ENCODE measurements around the gene KCNS3. TPM values are rescaled to one million over a fixed set of nuclear protein-coding genes. Genes with fewer than 3 reads are reported as not detected.

The KCNS3 gene
- total RNA-seq, 1 experiment from 2014 or later: 28.8 TPM

DNA sequence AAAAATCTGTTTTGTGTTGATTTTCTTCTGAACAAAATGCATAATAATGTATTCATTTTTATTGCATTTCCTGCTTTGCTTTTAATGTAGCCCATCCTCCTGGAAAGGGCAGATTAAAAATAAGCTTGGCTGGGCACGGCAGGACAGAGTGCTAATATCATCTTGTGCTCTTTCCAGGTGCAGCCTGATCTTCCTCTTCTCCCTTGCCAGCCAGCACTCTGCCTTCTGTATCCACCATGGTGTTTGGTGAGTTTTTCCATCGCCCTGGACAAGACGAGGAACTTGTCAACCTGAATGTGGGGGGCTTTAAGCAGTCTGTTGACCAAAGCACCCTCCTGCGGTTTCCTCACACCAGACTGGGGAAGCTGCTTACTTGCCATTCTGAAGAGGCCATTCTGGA, 52.3 kb downstream of the KCNS3 start:
- intact Hi-C loops (cut with micrococcal nuclease; ENCODE audit: unreplicated experiment): no loop called here
- no peak overlapping the region for H3K27ac ChIP-seq
- H3K9me3 ChIP-seq (ENCODE audit: insufficient read depth, low read depth): no peaks in the 10 kb centered on the region
- H2AFZ ChIP-seq: no peak overlapping the region
- H3K9me2 ChIP-seq (ENCODE audit: insufficient read depth): no peaks in the 10 kb centered on the region
- H3K4me1 ChIP-seq (replicated peaks; ENCODE audit: insufficient read depth): peaks cover 2% of the 10 kb centered on the region; the same call in 1 of the 2 replicates
- H3F3A ChIP-seq (ENCODE audit: insufficient read depth, low read depth): no peaks in the 10 kb centered on the region
- ChIA-PET POLR2A (ENCODE audit: unreplicated experiment) (no interaction called here), CTCF (no interaction called here)
- no peak overlapping the region for H3K4me3 ChIP-seq
- H3K79me2 ChIP-seq (ENCODE audit: low read depth): no peaks in the 10 kb centered on the region
- H3K4me2 ChIP-seq: no peak overlapping the region
- H3K36me3 ChIP-seq (ENCODE audit: low read depth): no peaks in the 10 kb centered on the region
- TF ChIP-seq CTCF (conservative IDR thresholded peaks at IDR 0.05) (no peak), EZH2 (IDR thresholded peaks at IDR 0.05; ENCODE audit: low read depth) (no peak)
- no TSS peak for BruUV-seq (replicated peaks)
- no peak for DNase-seq
- no peaks in the 10 kb centered on the region for H3K27me3 ChIP-seq (ENCODE audit: insufficient read depth, low read depth)
- H4K20me1 ChIP-seq (ENCODE audit: insufficient read depth): no peaks in the 10 kb centered on the region

- no peak for TF ChIP-seq EZH2 (IDR thresholded peaks at IDR 0.05; ENCODE audit: low read depth)
- TF ChIP-seq CTCF (conservative IDR thresholded peaks at IDR 0.05): no peak
- no peak overlapping the region for H3K4me3 ChIP-seq
- no peak for DNase-seq
- no peaks in the 10 kb centered on the region for H3K36me3 ChIP-seq (ENCODE audit: low read depth)
- BruUV-seq (replicated peaks): no TSS peak
- H3F3A ChIP-seq (ENCODE audit: insufficient read depth, low read depth): no peaks in the 10 kb centered on the region
- H3K27ac ChIP-seq: no peak overlapping the region
- intact Hi-C loops (cut with micrococcal nuclease; ENCODE audit: unreplicated experiment): no loop called here
- no peaks in the 10 kb centered on the region for H3K9me2 ChIP-seq (ENCODE audit: insufficient read depth)
- ChIA-PET POLR2A (ENCODE audit: unreplicated experiment) (no interaction called here), CTCF (no interaction called here)
- no peak overlapping the region for H2AFZ ChIP-seq
- H3K79me2 ChIP-seq (ENCODE audit: low read depth): no peaks in the 10 kb centered on the region
- no peaks in the 10 kb centered on the region for H4K20me1 ChIP-seq (ENCODE audit: insufficient read depth)
- no peak overlapping the region for H3K4me2 ChIP-seq
- H3K27me3 ChIP-seq (ENCODE audit: insufficient read depth, low read depth): no peaks in the 10 kb centered on the region
- H3K9me3 ChIP-seq (ENCODE audit: insufficient read depth, low read depth): no peaks in the 10 kb centered on the region
- H3K4me1 ChIP-seq (replicated peaks; ENCODE audit: insufficient read depth): peaks cover 4% of the 10 kb centered on the region; the same call in 1 of the 2 replicates
These were observed 54.8 kb downstream of the KCNS3 start for GRCh38 chr2:17933256-17933655.

GRCh38 chr2:17934721-17935120, 56.3 kb downstream of the KCNS3 start:
- peak; percentile 12 to 53 for DNase-seq
- no peak overlapping the region for H3K4me2 ChIP-seq
- peaks cover 4% of the 10 kb centered on the region; the same call in 1 of the 2 replicates for H3K4me1 ChIP-seq (replicated peaks; ENCODE audit: insufficient read depth)
- no peaks in the 10 kb centered on the region for H3K79me2 ChIP-seq (ENCODE audit: low read depth)
- no peaks in the 10 kb centered on the region for H3K36me3 ChIP-seq (ENCODE audit: low read depth)
- H3K9me2 ChIP-seq (ENCODE audit: insufficient read depth): no peaks in the 10 kb centered on the region
- H3K27me3 ChIP-seq (ENCODE audit: insufficient read depth, low read depth): no peaks in the 10 kb centered on the region
- TF ChIP-seq EZH2 (IDR thresholded peaks at IDR 0.05; ENCODE audit: low read depth) (no peak), CTCF (conservative IDR thresholded peaks at IDR 0.05) (no peak)
- intact Hi-C loops (cut with micrococcal nuclease; ENCODE audit: unreplicated experiment): no loop called here
- H4K20me1 ChIP-seq (ENCODE audit: insufficient read depth): no peaks in the 10 kb centered on the region
- no peak overlapping the region for H3K4me3 ChIP-seq
- ChIA-PET CTCF (no interaction called here), POLR2A (ENCODE audit: unreplicated experiment) (no interaction called here)
- no TSS peak for BruUV-seq (replicated peaks)
- H3F3A ChIP-seq (ENCODE audit: insufficient read depth, low read depth): no peaks in the 10 kb centered on the region
- H3K9me3 ChIP-seq (ENCODE audit: insufficient read depth, low read depth): no peaks in the 10 kb centered on the region
- H3K27ac ChIP-seq: no peak overlapping the region
- no peak overlapping the region for H2AFZ ChIP-seq

All from PC-9 (cell line).